Naive B cell (primary cell): Measurements from ENCODE around the gene ARF1. TPM values are rescaled to one million over a fixed set of nuclear protein-coding genes. Genes with fewer than 3 reads are reported as not detected.

Source experiments
- ATAC-seq, 2 donors: fragments of 150-1000 bp; cut with Tn5 transposase; 2 replicates each; pipeline ENCODE4 v1.10.0; 2021; ENCODE audit warnings: low read depth in 2 of 2, mild to moderate bottlenecking in 2 of 2, moderate library complexity in 2 of 2
- DNase-seq: peaks from one replicate; pipeline ENCODE4 v3.0.0; 2022
- H3K27ac Mint-ChIP-seq, 6 donors: one replicate each; pipeline ENCODE4 v1.8.0; 2020 to 2022; ENCODE audit warnings: mild to moderate bottlenecking in 6 of 6, mixed read lengths in 6 of 6, moderate library complexity in 5 of 6, inconsistent platforms in 2 of 6
- H3K27me3 Mint-ChIP-seq, 3 donors: one replicate each; pipeline ENCODE4 v1.8.0; 2021 to 2022; ENCODE audit warnings: mixed read lengths in 3 of 3, mild to moderate bottlenecking in 1 of 3
- H3K36me3 Mint-ChIP-seq, 2 donors: one replicate each; pipeline ENCODE4 v1.8.0; 2020 to 2022; ENCODE audit warnings: mixed read lengths in 2 of 2, inconsistent platforms in 1 of 2, mild to moderate bottlenecking in 1 of 2
- H3K4me1 Mint-ChIP-seq, 3 donors: one replicate each; pipeline ENCODE4 v1.8.0; 2020 to 2022; ENCODE audit warnings: mixed read lengths in 3 of 3, inconsistent platforms in 1 of 3, mild to moderate bottlenecking in 1 of 3, moderate library complexity in 1 of 3
- H3K4me3 Mint-ChIP-seq, 8 donors: one replicate each; pipeline ENCODE4 v1.8.0; 2020 to 2022; ENCODE audit warnings: mild to moderate bottlenecking in 8 of 8, mixed read lengths in 8 of 8, moderate library complexity in 8 of 8, inconsistent platforms in 2 of 8
- H3K9me3 Mint-ChIP-seq, 7 donors: one replicate each; pipeline ENCODE4 v1.8.0; 2020 to 2022; ENCODE audit warnings: mixed read lengths in 7 of 7, mild to moderate bottlenecking in 5 of 7, inconsistent platforms in 2 of 7, moderate library complexity in 1 of 7
- polyA plus RNA-seq, 6 donors: library from polyadenylated mRNA; unstranded; fragments of 300-500 nt; fragmentation: Illumina TruSeq; gene quantifications; one replicate each; pipeline ENCODE4 v1.2.3, GENCODE V29; 2021; ENCODE audit warnings: low read depth in 6 of 6

The ARF1 gene
- polyA plus RNA-seq, 6 donors from 2014 or later, result 412 to 563 (median 456) TPM

DNA sequence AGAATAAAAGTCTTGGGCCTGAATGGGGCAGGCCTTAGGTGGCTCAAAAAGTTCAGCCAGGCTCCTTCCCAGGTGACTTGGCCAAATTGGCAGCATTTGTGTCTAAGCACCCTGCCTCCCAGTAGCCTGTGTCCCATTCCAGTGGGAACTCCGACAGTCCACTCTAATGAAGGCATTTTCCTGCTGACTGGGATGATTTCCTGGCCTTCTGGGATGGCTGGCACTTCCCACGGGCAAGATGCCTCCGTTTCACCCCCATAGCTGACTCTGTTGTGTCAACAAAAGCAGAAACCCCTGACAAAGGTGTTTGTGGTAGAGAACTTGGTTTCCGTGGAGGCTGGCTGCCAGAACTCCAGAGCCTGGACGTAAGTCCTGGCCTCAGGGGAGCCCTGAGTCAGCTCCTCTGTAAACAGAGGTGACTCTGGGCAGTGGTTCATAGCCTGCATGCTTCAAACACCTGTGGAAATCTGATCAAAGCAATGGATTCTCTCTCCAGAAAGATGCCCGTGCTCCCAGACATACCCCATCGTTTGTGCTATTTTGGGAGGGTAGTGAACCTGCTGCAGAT is 39.1 kb upstream of the ARF1 start:
- Mint-ChIP-seq H3K4me3 (no peak overlapping the region), H3K36me3 (no peaks in the 10 kb centered on the region), H3K27me3 (peaks cover 7 to 16% (median 13%) of the 10 kb centered on the region in 3 donors), H3K4me1 (peaks cover 0 to 7% (median 0%) of the 10 kb centered on the region in 3 donors), H3K9me3 (peaks cover 0 to 8% (median 0%) of the 10 kb centered on the region in 7 donors), H3K27ac (no peak overlapping the region)
- ATAC-seq (no peak), DNase-seq (no peak)

DNA sequence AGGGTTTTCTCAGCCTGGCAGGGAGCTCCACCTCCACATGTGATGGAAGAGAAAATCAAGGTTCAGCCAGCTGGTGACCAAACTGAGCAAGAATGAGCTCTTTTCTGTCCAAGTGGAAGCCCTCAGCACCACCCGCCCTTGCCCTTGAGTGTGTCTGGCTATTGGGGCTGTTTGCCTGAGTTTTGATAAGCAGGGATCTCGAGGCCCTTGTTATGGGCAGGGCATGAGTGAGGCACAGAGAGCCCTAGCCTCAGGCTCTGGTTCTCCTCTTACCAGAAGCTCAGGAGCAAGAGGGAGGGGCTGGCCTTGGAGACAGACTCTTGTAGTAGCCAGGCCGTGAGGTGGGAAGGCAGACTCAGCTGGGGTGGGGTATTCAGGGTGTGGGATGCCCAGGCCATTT is 37.5 kb upstream of the ARF1 start:
- H3K27ac Mint-ChIP-seq, result no peak overlapping the region
- H3K4me1 Mint-ChIP-seq, result peaks cover 0 to 7% (median 0%) of the 10 kb centered on the region in 3 donors
- no peaks in the 10 kb centered on the region for H3K36me3 Mint-ChIP-seq
- ATAC-seq (no peak), DNase-seq (no peak)
- no peak overlapping the region for H3K4me3 Mint-ChIP-seq
- H3K9me3 Mint-ChIP-seq, result peaks cover 0 to 8% (median 0%) of the 10 kb centered on the region in 7 donors
- H3K27me3 Mint-ChIP-seq, result peaks cover 5 to 24% (median 5%) of the 10 kb centered on the region in 3 donors

DNA sequence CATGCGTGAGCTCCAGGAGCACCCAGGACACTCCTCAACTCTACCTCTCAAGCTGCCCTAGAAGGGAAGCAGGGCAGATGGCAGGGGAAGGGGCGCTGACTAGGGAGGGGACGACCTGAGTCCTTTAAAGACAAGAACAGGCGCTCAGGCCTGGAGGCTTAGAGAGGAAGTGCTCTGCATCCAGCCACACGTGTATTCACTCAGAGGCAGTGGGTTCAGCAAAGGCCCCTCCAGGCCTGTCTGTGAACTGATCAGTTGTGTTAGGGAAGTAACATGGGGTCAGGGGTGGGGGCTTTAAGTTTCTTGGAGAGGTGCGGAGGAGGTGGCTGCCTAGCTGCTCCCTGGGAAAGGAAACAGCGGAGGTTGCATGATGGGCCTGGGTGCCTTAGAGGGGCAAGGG is 37.1 kb upstream of the ARF1 start:
- Mint-ChIP-seq H3K36me3 (no peaks in the 10 kb centered on the region), H3K4me1 (peaks cover 0 to 7% (median 0%) of the 10 kb centered on the region in 3 donors), H3K27ac (no peak overlapping the region), H3K27me3 (peaks cover 5 to 25% (median 5%) of the 10 kb centered on the region in 3 donors), H3K4me3 (no peak overlapping the region), H3K9me3 (peaks cover 0 to 8% (median 0%) of the 10 kb centered on the region in 7 donors)
- ATAC-seq, result no peak
- no peak for DNase-seq

DNA sequence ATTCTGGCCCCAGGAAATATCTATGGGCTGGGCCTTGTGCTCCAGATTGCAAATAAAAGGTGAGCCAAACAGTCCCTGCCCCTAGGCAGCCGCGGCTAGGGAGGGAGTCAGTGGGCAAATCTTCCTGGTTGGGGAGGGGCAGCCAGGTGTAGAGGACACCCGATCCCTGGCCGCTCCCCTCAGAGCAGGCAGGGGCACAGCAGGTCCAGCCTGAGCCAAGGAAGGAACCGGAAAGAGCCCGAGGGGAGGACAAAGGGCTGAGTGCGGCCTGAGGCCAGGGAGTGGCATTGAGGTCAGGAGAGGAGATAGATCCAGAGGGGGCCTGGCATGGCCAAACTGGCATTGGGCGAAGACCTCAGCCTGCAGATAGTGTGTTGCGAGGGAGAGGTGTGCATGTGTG is 36.6 kb upstream of the ARF1 start:
- ATAC-seq (no peak), DNase-seq (no peak)
- H3K9me3 Mint-ChIP-seq, result peaks cover 0 to 8% (median 0%) of the 10 kb centered on the region in 7 donors
- H3K4me3 Mint-ChIP-seq, result no peak overlapping the region
- H3K27me3 Mint-ChIP-seq, result peaks cover 5 to 29% (median 6%) of the 10 kb centered on the region in 3 donors
- no peak overlapping the region for H3K27ac Mint-ChIP-seq
- H3K36me3 Mint-ChIP-seq, result no peaks in the 10 kb centered on the region
- peaks cover 0 to 7% (median 0%) of the 10 kb centered on the region in 3 donors for H3K4me1 Mint-ChIP-seq

DNA sequence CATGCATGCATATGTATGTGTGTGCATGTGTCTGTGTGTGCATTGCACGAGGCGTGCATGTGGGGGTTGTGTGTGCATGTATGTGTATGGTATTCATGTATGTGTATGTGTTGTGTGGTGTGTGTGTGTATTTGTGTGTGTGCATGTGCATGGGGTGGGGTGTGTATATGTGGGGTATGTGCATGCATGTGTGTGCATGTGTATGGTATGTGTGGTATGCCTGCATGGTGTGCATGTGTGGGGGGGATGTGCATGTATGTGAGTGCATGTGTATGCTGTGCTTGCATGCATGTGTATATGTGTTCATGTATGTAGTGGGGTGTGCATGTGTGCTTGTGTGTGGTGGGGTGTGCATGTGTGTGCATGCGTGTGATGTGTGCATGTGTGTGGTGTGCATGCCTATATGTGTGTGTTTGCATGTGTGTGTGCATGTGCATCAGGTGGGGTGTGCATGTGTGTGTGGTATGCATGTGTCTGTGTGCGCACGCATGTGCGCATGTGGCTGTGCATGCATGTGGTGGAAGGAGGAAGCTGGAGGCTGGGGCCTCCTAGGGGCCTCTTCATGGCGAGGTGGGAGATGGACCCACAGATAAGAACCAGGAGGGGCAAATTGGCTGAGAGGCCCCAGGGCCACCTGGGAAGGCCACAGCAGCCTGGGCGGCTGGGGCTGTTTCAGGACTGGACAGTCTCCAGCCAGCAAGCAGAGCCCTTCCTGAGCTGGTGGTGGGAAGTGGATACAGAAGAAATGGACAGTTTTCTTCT is 35.9 kb upstream of the ARF1 start:
- Mint-ChIP-seq H3K4me1 (peaks cover 0 to 7% (median 0%) of the 10 kb centered on the region in 3 donors), H3K9me3 (peaks cover 0 to 8% (median 0%) of the 10 kb centered on the region in 7 donors), H3K36me3 (no peaks in the 10 kb centered on the region), H3K4me3 (peak overlapping the region in 1 of 8 donors; percentile 11), H3K27me3 (peaks cover 11 to 33% (median 13%) of the 10 kb centered on the region in 3 donors), H3K27ac (peak overlapping the region in 1 of 6 donors; percentile 1)
- DNase-seq (no peak), ATAC-seq (no peak)

DNA sequence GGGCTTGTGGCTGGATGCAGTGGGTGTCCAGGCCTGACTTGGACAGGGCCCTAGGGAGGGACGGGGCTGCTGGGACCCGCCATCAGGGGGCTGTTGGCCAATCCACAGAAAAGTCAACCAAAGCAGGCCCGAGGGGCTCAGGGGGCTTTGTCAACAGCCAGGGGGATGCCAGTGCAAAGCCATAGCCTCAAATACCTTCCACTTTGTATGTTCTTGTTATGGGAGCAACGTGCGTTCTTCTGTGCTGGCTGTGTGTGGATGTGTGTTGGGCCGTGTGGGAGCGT is 35.4 kb upstream of the ARF1 start:
- Mint-ChIP-seq H3K27me3 (peaks cover 16 to 39% (median 18%) of the 10 kb centered on the region in 3 donors), H3K4me3 (no peak overlapping the region), H3K9me3 (peaks cover 0 to 8% (median 0%) of the 10 kb centered on the region in 7 donors), H3K27ac (no peak overlapping the region), H3K36me3 (no peaks in the 10 kb centered on the region), H3K4me1 (peaks cover 0 to 7% (median 0%) of the 10 kb centered on the region in 3 donors)
- ATAC-seq, result no peak
- no peak for DNase-seq

DNA sequence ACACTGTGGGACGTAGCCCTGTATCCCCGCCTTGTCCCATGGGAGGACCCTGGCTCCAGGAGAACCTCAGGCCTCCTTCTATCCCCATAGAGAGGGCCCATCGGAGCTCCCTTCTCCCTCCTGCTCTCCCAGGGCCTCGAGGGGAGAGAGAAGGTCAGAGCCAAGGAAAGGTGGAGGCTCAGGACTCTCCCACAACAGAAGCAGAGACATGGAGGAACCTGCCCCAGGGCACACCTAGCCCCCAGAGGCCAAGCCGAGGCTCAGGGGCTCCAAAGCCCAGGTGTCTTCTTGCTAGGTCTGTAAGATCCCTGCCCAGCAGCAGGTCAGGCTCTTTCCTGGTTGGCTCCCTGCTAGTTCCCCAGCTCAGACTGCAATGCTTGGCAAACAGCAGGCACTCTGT is 34.4 kb upstream of the ARF1 start:
- peaks cover 26 to 49% (median 28%) of the 10 kb centered on the region in 3 donors for H3K27me3 Mint-ChIP-seq
- H3K4me1 Mint-ChIP-seq, result peaks cover 0 to 7% (median 0%) of the 10 kb centered on the region in 3 donors
- H3K27ac Mint-ChIP-seq, result no peak overlapping the region
- no peak for ATAC-seq
- peaks cover 0 to 8% (median 0%) of the 10 kb centered on the region in 7 donors for H3K9me3 Mint-ChIP-seq
- no peak overlapping the region for H3K4me3 Mint-ChIP-seq
- H3K36me3 Mint-ChIP-seq, result no peaks in the 10 kb centered on the region
- DNase-seq, result no peak

DNA sequence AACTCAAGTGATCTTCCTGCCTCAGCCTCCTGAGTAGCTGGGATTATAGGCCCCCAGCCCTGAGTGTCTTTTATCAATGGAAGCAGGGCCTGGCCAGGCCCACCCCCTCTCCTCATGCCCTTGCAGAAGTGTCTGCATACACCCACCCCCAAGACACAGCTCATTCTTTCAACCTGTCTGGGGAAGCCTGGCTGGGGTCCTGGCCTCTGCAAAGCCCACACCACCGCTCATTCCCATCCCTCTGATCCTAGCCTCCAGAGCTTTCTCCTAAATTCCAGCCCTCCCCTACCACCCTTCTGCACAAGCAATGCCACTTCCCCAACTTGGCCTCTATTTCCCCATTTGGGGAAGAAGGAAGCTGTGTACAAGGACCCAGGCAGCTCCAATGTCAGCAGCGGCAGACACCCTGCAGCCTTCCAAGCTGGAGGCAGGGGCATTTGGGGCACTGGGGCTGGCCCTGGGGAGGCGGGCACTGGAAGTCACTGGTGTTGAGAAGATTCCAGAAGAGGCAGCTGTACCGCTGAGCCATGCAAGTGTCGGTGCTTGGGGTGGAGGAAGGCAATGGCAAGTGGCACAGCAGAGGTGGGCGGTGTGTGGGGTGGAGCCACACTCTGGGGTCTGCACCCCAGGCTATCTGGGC is 33.7 kb upstream of the ARF1 start:
- peaks cover 0 to 13% (median 5%) of the 10 kb centered on the region in 7 donors for H3K9me3 Mint-ChIP-seq
- no peak overlapping the region for H3K27ac Mint-ChIP-seq
- peaks cover 31 to 55% (median 33%) of the 10 kb centered on the region in 3 donors for H3K27me3 Mint-ChIP-seq
- H3K4me3 Mint-ChIP-seq, result no peak overlapping the region
- no peaks in the 10 kb centered on the region for H3K36me3 Mint-ChIP-seq
- DNase-seq (no peak), ATAC-seq (no peak)
- peaks cover 0 to 7% (median 0%) of the 10 kb centered on the region in 3 donors for H3K4me1 Mint-ChIP-seq

DNA sequence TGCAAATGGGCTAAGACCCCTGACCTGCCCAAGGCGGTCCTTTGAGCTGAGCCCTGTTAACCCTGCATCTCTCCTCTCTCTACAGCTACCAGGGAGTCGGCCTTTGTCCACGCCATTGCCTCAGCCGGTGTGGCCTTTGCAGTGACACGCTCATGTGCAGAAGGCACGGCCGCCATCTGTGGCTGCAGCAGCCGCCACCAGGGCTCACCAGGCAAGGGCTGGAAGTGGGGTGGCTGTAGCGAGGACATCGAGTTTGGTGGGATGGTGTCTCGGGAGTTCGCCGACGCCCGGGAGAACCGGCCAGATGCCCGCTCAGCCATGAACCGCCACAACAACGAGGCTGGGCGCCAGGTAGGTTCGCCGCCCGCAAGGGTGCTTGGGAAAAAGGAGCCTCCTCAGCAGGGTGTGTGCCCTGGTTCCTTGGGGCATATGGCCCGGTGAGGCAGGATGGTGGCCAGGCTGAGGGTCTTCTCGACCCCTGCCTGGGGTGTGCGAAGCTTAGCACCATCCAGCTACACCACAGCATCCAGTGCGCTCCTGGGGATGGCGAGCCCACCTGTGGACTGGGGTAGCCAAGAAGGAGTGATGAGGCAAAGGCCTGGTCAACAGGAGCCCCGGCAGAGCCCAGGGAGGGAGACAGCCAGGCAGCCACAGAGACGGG is 31.8 kb upstream of the ARF1 start:
- peaks cover 0 to 20% (median 10%) of the 10 kb centered on the region in 7 donors for H3K9me3 Mint-ChIP-seq
- peaks cover 37 to 56% (median 46%) of the 10 kb centered on the region in 3 donors for H3K27me3 Mint-ChIP-seq
- ATAC-seq, result no peak
- H3K27ac Mint-ChIP-seq, result peak overlapping the region in 1 of 6 donors; percentile 16
- no peaks in the 10 kb centered on the region for H3K36me3 Mint-ChIP-seq
- H3K4me1 Mint-ChIP-seq, result peaks cover 0 to 7% (median 0%) of the 10 kb centered on the region in 3 donors
- DNase-seq, result no peak
- H3K4me3 Mint-ChIP-seq, result no peak overlapping the region

DNA sequence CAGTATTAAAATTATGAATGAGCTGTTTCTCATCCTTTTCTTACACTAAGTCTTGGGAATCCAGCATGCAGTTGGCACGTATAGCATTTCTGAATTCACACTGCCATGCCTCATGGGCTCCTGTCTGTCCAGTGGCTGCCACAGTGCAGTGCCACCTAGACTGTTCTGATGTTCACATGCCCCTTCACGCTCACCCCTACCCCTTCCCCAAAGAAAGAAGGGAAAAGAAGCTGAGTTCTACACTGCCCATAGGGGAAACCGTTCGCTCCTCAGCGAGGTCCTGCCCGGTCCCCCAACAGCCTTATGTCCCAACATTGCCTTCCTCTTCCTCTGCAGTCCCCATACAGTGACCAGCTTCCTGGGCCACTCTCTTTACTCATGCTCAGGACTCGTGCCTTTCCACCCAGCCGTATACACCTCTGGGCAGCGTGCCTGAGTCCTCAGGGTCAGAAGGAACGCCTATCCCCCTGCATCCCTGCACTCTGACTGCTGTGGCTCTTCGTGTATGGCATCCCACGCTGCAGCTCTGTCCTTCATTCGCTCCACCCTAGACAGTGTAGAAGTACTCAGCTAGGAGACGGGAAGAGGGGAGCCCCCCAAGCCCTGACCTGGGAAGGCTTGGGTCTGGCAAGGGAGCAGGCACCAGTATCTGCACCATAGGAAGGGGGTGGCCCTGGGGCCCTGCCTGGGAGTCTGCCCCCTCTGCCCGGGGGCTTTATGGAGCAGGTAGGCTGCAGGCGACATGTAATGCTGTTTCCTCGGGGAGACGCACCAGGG is 24.1 kb upstream of the ARF1 start:
- Mint-ChIP-seq H3K36me3 (peaks cover 0 to 8% of the 10 kb centered on the region in 2 donors), H3K4me3 (peak overlapping the region in 5 of 8 donors; percentile 6 to 73 (median 69)), H3K27me3 (peaks cover 38 to 78% (median 57%) of the 10 kb centered on the region in 3 donors), H3K27ac (peak overlapping the region in 4 of 6 donors; percentile 3 to 72 (median 48)), H3K4me1 (peaks cover 5 to 16% (median 11%) of the 10 kb centered on the region in 3 donors), H3K9me3 (peaks cover 0 to 20% (median 10%) of the 10 kb centered on the region in 7 donors)
- DNase-seq (no peak), ATAC-seq (no peak)

DNA sequence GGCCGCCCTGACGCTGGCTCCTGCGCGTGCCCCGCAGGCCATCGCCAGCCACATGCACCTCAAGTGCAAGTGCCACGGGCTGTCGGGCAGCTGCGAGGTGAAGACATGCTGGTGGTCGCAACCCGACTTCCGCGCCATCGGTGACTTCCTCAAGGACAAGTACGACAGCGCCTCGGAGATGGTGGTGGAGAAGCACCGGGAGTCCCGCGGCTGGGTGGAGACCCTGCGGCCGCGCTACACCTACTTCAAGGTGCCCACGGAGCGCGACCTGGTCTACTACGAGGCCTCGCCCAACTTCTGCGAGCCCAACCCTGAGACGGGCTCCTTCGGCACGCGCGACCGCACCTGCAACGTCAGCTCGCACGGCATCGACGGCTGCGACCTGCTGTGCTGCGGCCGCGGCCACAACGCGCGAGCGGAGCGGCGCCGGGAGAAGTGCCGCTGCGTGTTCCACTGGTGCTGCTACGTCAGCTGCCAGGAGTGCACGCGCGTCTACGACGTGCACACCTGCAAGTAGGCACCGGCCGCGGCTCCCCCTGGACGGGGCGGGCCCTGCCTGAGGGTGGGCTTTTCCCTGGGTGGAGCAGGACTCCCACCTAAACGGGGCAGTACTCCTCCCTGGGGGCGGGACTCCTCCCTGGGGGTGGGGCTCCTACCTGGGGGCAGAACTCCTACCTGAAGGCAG is 23.4 kb upstream of the ARF1 start:
- ATAC-seq, result peak; percentile 83 to 84
- peak; percentile 70 for DNase-seq
- H3K27ac Mint-ChIP-seq, result peak overlapping the region in 5 of 6 donors; percentile 60 to 87 (median 66)
- H3K9me3 Mint-ChIP-seq, result peaks cover 0 to 12% (median 4%) of the 10 kb centered on the region in 7 donors
- peaks cover 0 to 8% of the 10 kb centered on the region in 2 donors for H3K36me3 Mint-ChIP-seq
- H3K27me3 Mint-ChIP-seq, result peaks cover 35 to 79% (median 52%) of the 10 kb centered on the region in 3 donors
- peak overlapping the region in 7 of 8 donors; percentile 34 to 83 (median 69) for H3K4me3 Mint-ChIP-seq
- H3K4me1 Mint-ChIP-seq, result peaks cover 5 to 16% (median 11%) of the 10 kb centered on the region in 3 donors
